Keratinocyte (primary cell): ENCODE results near the gene SAMD10.
"Not testable (repeated sequence)": the region's sequence is repeated elsewhere in the genome, so short reads cannot be mapped to it uniquely, and the experiment has no call there.

Experiments
- CTCF ChIP-seq, 3 experiments: IDR thresholded peaks in 1 of 3; conservative IDR thresholded peaks in 1 of 3; optimal IDR thresholded peaks in 1 of 3; 2 replicates in 2 of 3; 3 replicates in 1 of 3; pipeline versions ENCODE3 to v1.5.1; 2011; ENCODE audit warnings: low read length in 3 of 3, mild to moderate bottlenecking in 3 of 3, moderate library complexity in 2 of 3, control low read depth in 1 of 3, inconsistent platforms in 1 of 3; ENCODE audit not compliant: insufficient read depth in 2 of 3; ENCODE audit errors: extremely low read depth in 1 of 3
- EZH2 ChIP-seq: IDR thresholded peaks from one replicate; pipeline ENCODE4 v1.6.1; 2012; ENCODE audit warnings: inconsistent platforms, mild to moderate bottlenecking, low read length, moderate library complexity

- TF ChIP-seq CTCF (optimal IDR thresholded peaks at IDR 0.05 in 1 of 3, IDR thresholded peaks at IDR 0.05 in 1 of 3, conservative IDR thresholded peaks at IDR 0.05 in 1 of 3; ENCODE audit: extremely low read depth in 1 of 3, insufficient read depth in 2 of 3, low read length in 3 of 3); EZH2: not testable (repeated sequence)
Measured at GRCh38 chr20:63929473-63929883, 50.0 kb downstream of the SAMD10 start.
